Panc1 (cell line): ENCODE measurements around the gene DPYD. TPM values are rescaled to one million over a fixed set of nuclear protein-coding genes. Genes with fewer than 3 reads are reported as not detected.

Source experiments
- ATAC-seq: fragments of 200-7000 bp; cut with Tn5 transposase; 2 replicates; pipeline ENCODE4 v1.9.1; 2020; ENCODE audit warnings: mild to moderate bottlenecking, moderate library complexity
- BruUV-seq: library from RNA; stranded (reverse); fragments of 400-500 nt; replicated peaks from 2 replicates; lab custom pipeline; 2021; lab: Mats Ljungman, UMichigan
- CTCF ChIA-PET: fragments of 300-600 bp; sonication (Branson Sonifier 250); formaldehyde crosslinking; loops from one replicate; lab custom pipeline; 2022; ENCODE audit warnings: antibody characterized with exemption; lab: Charles Lee
- POLR2A ChIA-PET: fragments of 300-600 bp; sonication (Branson Sonifier 250); formaldehyde crosslinking; loops from one replicate; lab custom pipeline; 2022; ENCODE audit warnings: antibody characterized with exemption; lab: Charles Lee
- DNase-seq: peaks from one replicate; pipeline ENCODE4 v3.0.0-alpha.2; 2010; ENCODE audit warnings: low read depth, low spot score
- H3K27ac ChIP-seq: 2 replicates; pipeline ENCODE4 v1.5.1; 2011; ENCODE audit warnings: mild to moderate bottlenecking, low read length, inconsistent platforms
- H3K27me3 ChIP-seq: fragments of 200-500 bp; sonication (Bioruptor generic); 2 replicates; pipeline ENCODE4 v1.6.0; 2014; ENCODE audit warnings: low read length, inconsistent platforms; ENCODE audit not compliant: control insufficient read depth, insufficient read depth
- H3K36me3 ChIP-seq: fragments of 200-500 bp; sonication (Bioruptor generic); 2 replicates; pipeline ENCODE4 v1.5.1; 2014; ENCODE audit warnings: inconsistent platforms, mild to moderate bottlenecking, low read length, moderate library complexity; ENCODE audit not compliant: control insufficient read depth, insufficient read depth
- H3K4me1 ChIP-seq: 2 replicates; pipeline ENCODE4 v1.5.1; 2011; ENCODE audit warnings: inconsistent platforms, mild to moderate bottlenecking, low read length, moderate library complexity; ENCODE audit not compliant: control insufficient read depth, insufficient read depth
- H3K4me3 ChIP-seq, 2 experiments: 2 replicates each; pipeline ENCODE4 v1.5.1; 2011 to 2012; ENCODE audit warnings: low read depth in 2 of 2, low read length in 2 of 2, mild to moderate bottlenecking in 2 of 2, inconsistent platforms in 1 of 2, moderate library complexity in 1 of 2
- H3K9me3 ChIP-seq: fragments of 200-500 bp; sonication (Bioruptor generic); 2 replicates; pipeline ENCODE4 v1.5.1; 2014; ENCODE audit warnings: low read depth, mild to moderate bottlenecking, inconsistent platforms, low read length, moderate library complexity; ENCODE audit not compliant: control insufficient read depth, insufficient read depth
- CTCF ChIP-seq: fragments of 450-650 bp; IDR thresholded peaks from 2 replicates; pipeline ENCODE4 v1.5.1; 2017; ENCODE audit warnings: mild to moderate bottlenecking
- POLR2AphosphoS5 ChIP-seq: IDR thresholded peaks from 2 replicates; pipeline ENCODE4 v1.6.1; 2012; ENCODE audit warnings: mild to moderate bottlenecking, low read depth, low read length, moderate library complexity
- REST ChIP-seq, 2 experiments: IDR thresholded peaks; 2 replicates each; pipeline ENCODE4 v1.6.1; 2011 to 2012; ENCODE audit warnings: low read depth in 2 of 2, control low read depth in 1 of 2, low read length in 1 of 2, mild to moderate bottlenecking in 1 of 2, moderate library complexity in 1 of 2; ENCODE audit not compliant: insufficient read depth in 1 of 2
- SIN3A ChIP-seq: IDR thresholded peaks from 2 replicates; pipeline ENCODE4 v1.6.1; 2012; ENCODE audit warnings: low read depth, mild to moderate bottlenecking, low read length, moderate library complexity, borderline replicate concordance; ENCODE audit not compliant: insufficient read depth
- TCF7L2 ChIP-seq: IDR thresholded peaks from 2 replicates; pipeline ENCODE4 v1.6.1; 2011; ENCODE audit warnings: mild to moderate bottlenecking, low read depth, low read length, inconsistent platforms
- in situ Hi-C: cut with HindIII; loops from 2 replicates; pipeline ENCODE4 v1.10.0; 2016; ENCODE audit warnings: low sequenced_read_pairs, low pct_unique_long_range_greater_than_20kb
- intact Hi-C: fragments of 100-400 bp; cut with micrococcal nuclease; formaldehyde crosslinking; loops from one replicate; pipeline ENCODE4 v1.10.0; 2022; ENCODE audit not compliant: unreplicated experiment
- total RNA-seq: library from RNA; stranded (reverse); gene quantifications from one replicate; pipeline ENCODE4 v1.2.1, GENCODE V29; 2021; ENCODE audit not compliant: unreplicated experiment

DPYD gene
- total RNA-seq, 1 experiment from 2014 or later = 2.0 TPM

DNA sequence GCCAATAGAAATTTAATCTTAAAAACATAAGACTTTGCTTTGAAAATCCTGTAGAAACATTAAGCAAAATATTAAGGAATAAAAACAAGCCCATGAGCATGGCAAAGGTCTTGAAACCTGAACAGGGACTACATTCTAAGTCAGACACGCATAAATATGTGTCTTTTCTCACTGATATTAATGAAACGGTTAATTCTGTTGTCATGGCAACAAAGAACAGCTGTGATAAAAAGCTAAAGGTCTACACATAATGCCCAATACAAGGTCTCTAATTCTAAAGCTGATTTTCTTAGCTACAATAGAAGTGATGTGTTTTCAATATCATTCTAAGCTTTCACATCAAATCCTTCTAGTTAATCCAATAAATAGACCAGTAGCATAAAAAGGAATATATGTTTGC is 867.6 kb downstream of the DPYD start:
- no peak for ATAC-seq
- TF ChIP-seq SIN3A (no peak), REST (IDR thresholded peaks at IDR 0.05; ENCODE audit: insufficient read depth in 1 of 2, low read depth in 2 of 2, low read length in 1 of 2) (no peak), CTCF (no peak), TCF7L2 (no peak), POLR2AphosphoS5 (no peak)
- no TSS peak for BruUV-seq

GRCh38 chr1:97051823-97052222 is 869.0 kb downstream of the DPYD start:
- ChIA-PET POLR2A (no interaction called here), CTCF (no interaction called here)
- no peak for DNase-seq
- in situ Hi-C loops (no loop called here), intact Hi-C loops (no loop called here)
- no peak overlapping the region for H3K4me3 ChIP-seq
- no peak for ATAC-seq
- H3K27me3 ChIP-seq = no peaks in the 10 kb centered on the region
- no peak for TF ChIP-seq CTCF
- no peak for TF ChIP-seq TCF7L2
- no peak for TF ChIP-seq SIN3A
- no peak for TF ChIP-seq REST (IDR thresholded peaks at IDR 0.05; ENCODE audit: insufficient read depth in 1 of 2, low read depth in 2 of 2, low read length in 1 of 2)
- TF ChIP-seq POLR2AphosphoS5 = no peak
- no peaks in the 10 kb centered on the region for H3K4me1 ChIP-seq
- H3K27ac ChIP-seq = no peak overlapping the region
- no peaks in the 10 kb centered on the region for H3K36me3 ChIP-seq
- BruUV-seq = no TSS peak
- no peaks in the 10 kb centered on the region for H3K9me3 ChIP-seq

More for the DNA sequence above, 867.6 kb downstream of the DPYD start:
- Histone ChIP-seq H3K27me3 (no peaks in the 10 kb centered on the region), H3K36me3 (no peaks in the 10 kb centered on the region), H3K4me1 (no peaks in the 10 kb centered on the region), H3K4me3 (no peak overlapping the region), H3K27ac (no peak overlapping the region), H3K9me3 (no peaks in the 10 kb centered on the region)
- intact Hi-C loops = no loop called here
- ChIA-PET POLR2A (no interaction called here), CTCF (no interaction called here)
- DNase-seq = no peak
- in situ Hi-C loops = no loop called here
